ACHN (cell line): ENCODE results near the gene CHST10.
"Not testable (repeated sequence)": the region's sequence is repeated elsewhere in the genome, so short reads cannot be mapped to it uniquely, and the experiment has no call there.

Source experiments
- DNase-seq: peaks from one replicate; pipeline ENCODE4 v3.0.0-alpha.2; 2015
- in situ Hi-C: cut with HindIII; loops from 2 replicates; pipeline ENCODE4 v1.10.0; 2017; ENCODE audit warnings: low sequenced_read_pairs, low pct_ligation_motif_present, low pct_unique_long_range_greater_than_20kb

The CHST10 gene, protein sequence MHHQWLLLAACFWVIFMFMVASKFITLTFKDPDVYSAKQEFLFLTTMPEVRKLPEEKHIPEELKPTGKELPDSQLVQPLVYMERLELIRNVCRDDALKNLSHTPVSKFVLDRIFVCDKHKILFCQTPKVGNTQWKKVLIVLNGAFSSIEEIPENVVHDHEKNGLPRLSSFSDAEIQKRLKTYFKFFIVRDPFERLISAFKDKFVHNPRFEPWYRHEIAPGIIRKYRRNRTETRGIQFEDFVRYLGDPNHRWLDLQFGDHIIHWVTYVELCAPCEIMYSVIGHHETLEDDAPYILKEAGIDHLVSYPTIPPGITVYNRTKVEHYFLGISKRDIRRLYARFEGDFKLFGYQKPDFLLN

DNA sequence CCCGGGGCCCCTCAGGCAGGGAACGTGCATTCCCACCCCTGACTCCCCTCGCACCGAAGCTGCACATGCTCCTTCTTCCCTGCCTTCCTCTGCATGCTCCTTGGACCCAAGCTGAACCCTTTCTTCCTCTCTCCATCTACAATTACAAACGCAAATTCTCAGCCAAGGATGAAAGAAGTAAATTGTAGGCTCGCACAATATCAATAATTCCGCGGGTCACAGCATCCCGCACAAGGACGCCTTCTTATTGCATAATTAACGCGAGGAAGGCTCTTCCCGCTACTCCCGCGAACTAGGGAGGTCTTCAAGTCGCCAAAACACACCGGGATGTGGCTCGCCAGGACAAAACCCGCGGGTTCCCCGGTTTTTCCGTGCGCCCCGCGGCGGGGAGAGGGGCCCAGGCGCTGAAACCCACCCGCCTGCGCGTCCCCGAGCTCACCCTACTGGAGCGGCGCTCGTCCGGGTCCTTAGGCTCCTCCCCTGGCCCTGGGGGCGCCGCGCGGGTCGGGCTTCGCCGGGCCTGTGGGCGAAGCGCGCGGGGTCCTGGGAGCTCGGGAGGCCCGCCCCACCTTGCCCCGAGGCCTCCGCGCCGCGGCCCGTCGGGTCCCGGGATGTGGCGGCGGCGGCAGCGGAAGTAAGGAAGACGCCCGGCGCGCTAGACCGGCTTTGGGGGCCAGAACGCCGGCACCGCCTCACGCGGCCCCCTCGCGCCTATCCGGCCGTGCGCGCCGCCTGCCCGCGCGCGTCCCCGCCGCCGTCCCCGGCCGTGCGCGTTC, at the start of gene CHST10:
Gene CHST10 (minus strand): TSS at position 734 of the 776 bp plus-strand sequence. CDS start 10,993 bp downstream, outside the sequence.
- DNase-seq = peak; percentile 65
- in situ Hi-C loops = no loop called here

DNA sequence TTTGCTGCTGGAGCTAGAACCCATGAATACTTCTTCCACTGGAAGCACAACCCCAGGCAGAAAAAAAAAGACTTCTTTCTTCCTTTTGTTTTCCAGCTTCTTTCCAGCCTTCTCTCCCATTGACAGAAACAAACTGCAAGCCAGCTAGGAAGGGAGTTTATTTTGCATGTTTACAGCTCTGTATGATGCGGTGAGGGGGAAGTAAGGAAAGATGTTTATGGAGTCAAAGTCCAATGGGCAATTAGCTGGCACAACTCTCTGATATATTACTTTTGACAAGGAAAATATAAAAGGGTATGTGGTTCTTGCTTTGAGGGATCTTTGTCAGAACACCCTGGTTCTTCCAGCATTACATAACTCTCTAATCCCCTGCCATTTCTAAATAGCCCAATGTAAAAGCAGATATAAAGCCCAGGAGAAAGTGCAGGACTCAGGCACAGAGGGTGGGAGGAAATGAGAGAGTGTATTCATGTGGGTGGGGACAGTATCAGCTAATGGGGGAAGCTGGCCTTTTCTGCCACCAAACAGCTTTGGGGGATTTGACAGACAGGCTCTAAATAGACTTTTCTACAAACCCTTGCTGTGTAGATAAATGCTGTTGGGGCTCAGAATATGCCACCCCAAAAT, 43.5 kb upstream of the CHST10 start:
- in situ Hi-C loops = no loop called here
- no peak for DNase-seq

DNA sequence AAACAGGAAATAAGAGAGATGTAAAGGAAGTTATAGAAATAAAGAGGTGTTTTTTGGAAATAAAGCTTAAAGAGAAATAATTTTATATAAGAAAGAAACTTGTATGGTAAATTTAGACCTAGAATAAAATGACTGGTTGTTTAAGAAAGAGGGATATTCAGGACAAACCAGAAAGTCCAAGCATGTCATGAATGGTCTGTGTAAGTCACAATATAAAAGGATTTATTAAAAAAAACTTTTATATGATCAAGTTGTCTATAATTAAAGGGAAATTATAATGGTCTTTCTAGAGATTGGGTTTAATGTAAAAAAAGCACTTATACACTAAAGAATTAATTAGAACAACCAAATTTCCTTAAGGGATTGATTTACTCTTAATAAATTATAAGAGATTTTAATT, 38.9 kb upstream of the CHST10 start:
- in situ Hi-C loops = not testable (repeated sequence)

DNA sequence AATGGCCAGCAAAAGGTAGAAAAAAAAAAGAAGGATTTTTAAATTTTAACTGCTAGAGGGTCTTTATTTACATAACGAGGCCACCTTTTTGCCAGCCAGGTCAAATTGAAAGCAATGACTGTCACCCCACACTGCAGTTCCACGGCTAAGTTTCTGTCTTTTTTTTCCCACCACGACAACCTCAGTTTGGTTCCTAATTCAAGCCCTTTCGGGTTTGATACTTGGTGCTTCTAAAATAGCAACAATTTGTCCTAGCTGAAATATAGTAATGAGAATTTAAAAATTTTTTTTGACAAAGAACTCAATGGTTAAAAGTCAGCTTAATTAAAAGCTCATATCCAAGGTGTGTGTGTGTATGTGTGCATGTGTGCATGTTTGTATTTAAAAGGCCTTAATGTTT, 36.4 kb upstream of the CHST10 start:
- in situ Hi-C loops = no loop called here
- DNase-seq = no peak

More for the DNA sequence above, 38.9 kb upstream of the CHST10 start:
- DNase-seq = peak; percentile 18

DNA sequence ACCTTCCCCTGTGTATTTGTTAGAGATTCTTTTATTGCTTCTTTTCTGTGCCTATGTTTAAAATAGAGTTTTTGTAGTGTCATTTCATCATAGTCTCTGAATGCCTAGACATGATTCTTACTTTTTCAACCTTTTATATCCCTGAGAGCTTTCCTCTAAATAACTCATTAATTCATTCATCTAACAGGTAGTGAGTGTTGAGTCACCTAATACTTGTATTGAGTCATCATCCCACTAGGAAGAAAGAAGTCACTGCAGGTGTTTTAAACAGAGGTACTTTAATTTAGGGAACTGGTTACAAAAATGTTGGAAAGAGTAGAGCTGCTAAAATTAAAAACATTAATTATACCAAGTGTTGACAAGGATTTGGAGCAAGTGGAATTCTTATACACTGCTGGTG, 34.3 kb upstream of the CHST10 start:
- no peak for DNase-seq
- in situ Hi-C loops = no loop called here

DNA sequence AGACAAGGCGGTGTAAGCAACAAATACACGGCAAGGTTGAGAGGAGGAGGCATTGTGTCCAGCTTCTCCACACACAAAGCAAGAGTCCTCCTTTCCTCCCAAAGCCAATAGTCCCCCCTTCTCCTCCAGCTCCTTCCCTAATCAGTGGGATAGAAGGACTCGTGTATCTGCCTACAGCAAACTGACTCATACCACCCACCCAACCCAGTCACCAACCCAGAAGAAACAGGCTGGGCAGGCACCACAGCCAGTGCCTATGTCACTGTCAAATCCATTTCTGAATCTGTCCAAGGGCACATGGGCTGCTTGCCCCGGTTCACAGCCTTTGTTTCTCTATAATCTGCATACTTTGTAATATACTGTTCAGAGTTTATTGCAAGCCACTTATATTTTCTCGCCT, 33.6 kb upstream of the CHST10 start:
- in situ Hi-C loops = no loop called here

DNA sequence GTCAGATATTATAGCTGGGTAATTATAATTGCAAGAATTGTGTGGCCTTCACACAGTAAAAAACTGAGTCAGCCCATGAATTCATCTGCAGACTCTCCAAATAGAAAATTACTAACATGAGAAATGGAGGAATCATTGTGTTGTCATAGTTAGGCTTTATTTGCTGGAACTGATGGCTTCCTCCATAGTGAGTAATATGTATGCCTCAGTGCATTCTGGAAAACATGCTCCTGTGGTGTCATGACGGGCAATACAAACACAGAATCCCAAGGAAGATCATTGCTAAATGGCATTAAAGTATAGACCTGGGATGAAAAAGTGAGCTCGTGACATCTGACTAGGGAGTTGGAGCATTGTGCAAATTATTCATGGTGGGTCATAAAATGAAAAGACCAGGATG, 29.2 kb upstream of the CHST10 start:
- DNase-seq = no peak
- in situ Hi-C loops = no loop called here

More for the DNA sequence above, 33.6 kb upstream of the CHST10 start:
- no peak for DNase-seq

DNA sequence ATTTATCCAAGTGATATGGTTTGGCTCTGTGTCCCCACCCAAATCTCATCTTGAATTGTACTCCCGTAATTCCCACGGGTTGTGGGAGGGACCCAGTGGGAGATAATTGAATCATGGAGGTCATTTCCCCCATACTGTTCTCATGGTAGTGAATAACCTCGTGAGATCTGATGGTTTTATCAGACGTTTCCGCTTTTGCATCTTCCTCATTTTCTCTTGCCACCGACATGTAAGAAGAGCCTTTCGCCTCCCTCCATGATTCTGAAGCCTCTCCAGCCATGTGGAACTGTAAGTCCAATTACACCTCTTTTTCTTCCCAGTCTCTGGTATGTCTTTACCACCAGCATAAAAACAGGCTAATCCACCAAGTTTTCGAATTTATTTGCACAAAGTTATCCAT, 20.3 kb upstream of the CHST10 start:
- in situ Hi-C loops = no loop called here
- DNase-seq = no peak

DNA sequence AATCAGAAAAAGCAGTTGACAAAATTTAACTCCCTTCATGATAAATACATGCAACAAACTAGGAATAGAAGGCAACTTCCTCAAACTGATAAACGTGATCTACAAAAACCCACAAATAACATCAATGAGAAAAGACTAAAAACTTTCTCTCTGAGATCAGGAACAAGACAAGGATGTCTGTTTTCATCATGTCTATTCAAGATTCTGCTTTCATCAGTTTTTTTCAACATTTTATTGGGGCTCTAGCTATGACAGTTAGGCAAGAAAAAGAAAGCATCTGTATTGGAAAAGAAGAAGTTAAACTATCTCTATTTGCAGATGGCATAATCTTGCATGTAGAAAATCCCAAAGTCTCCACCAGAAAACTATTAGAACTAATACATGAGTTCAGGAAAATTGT, 12.3 kb upstream of the CHST10 start:
- no peak for DNase-seq
- in situ Hi-C loops = no loop called here

DNA sequence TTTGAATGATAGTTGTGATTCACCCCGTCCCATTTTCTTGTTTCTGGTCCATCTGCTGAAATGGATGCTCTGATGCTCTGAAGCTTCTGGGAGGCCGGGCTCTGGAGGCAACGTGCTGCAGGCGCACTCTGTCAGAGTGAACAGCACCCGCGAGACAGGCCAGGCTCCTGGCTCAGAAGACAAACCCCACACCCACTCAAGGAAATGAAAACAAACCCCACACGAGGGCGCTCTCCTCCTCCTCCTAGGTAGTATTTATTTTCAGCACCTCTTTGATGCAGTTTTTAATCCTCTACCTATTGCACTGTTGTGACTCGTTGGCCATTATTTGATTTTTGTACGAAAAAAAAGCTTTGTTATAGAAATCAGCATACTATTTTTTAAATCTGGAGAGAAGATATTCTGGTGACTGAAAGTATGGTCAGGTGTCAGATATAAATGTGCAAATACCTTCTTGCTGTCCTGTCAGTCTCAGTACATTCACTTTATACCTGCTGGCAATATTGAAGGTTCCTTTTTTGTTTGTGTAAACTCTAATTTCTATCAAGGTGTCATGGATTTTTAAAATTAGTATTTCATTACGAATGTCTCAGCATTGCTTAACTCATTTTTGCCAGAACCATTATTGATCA, 10.3 kb upstream of the CHST10 start:
- in situ Hi-C loops = no loop called here
- DNase-seq = peak; percentile 69

DNA sequence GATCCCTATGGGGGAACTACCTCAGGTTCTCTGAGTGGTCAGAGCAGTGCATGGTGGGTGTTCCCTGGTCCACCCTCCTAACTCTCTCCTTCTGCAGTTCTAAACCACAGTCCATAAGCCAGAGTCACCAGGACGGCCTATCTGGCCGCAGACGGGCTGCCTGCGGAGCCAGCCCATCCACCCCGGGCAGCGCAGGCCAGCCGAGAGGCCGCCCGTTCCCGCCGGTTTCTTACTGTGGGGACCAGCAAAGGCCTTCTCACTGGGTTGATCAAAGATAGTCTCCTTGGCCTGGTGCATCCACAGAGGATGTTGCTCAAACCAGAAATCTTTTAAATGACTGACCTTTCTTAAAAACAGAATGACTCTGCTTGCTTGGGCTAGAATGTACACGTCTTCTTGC, 9.6 kb upstream of the CHST10 start:
- in situ Hi-C loops = no loop called here
- no peak for DNase-seq

DNA sequence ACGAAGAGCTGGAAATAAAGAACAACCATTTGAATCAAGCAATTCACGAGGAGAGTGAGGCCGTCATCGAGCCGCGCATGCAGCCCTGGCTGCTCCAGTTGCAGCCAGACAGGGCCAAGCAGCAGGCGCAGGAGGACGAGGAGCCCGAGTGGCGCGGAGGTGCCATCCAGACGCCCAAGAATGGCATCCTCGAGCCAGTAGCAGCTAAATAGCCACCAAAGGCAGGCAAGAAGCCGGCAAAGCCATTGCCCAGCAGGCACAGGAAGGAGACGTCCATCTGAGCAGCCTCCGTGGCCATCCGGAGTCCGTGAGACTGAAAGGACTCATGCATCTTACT, 8.9 kb upstream of the CHST10 start:
- in situ Hi-C loops = no loop called here
- no peak for DNase-seq

DNA sequence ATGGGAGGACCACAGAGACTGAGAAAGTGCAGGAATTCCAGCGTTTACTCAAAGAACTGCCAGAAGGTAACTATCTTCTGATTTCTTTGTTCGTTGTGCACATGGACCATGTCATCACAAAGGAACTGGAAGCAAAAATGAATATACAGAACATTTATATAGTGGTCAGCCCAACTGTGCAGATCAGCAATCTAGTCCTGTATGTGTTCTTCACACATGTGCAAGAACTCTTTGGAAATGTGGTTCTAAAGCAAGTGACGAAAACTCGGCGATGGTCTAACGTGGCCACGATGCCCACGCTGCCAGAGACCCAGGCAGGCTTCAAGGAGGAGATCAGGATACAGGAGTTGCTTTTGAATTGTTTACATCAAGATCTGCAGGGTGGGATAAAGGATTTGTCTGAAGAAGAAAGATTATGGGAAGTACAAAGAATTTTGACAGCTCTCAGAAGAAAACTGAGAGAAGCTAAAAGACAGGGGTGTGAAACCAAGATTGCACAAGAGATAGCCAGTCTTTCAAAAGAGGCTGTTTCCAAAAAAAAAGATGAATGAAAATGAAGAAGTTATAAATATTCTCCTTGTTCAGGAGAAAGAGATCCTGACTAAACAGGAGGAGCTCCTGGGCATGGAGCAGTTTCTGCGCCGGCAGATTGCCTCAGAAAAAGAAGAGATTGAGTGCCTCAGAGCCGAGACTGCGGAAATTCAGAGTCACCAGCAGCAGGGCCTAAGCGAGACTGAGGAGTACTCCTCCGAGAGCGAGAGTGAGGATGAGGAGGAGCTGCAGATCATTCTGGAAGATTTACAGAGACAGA, 8.3 kb upstream of the CHST10 start:
- in situ Hi-C loops = no loop called here
- no peak for DNase-seq

DNA sequence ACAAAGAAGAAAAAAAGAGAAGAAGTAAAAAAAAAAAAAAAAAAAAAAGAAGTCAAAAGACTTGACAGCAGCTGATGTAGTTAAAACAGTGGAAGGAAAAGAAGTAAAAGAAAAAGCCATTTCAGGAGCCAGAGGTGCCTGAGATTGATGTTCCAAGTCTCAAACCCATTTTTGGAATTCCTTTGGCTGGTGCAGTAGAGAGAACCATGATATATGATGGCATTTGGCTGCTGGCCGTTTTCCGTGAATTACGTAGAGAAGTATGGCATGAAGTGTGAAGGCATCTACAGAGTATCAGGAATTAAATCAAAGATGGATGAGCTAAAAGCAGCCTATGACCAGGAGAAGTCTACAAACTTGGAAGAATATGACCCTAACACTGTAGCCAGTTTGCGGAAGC, 7.6 kb upstream of the CHST10 start:
- DNase-seq = no peak

DNA sequence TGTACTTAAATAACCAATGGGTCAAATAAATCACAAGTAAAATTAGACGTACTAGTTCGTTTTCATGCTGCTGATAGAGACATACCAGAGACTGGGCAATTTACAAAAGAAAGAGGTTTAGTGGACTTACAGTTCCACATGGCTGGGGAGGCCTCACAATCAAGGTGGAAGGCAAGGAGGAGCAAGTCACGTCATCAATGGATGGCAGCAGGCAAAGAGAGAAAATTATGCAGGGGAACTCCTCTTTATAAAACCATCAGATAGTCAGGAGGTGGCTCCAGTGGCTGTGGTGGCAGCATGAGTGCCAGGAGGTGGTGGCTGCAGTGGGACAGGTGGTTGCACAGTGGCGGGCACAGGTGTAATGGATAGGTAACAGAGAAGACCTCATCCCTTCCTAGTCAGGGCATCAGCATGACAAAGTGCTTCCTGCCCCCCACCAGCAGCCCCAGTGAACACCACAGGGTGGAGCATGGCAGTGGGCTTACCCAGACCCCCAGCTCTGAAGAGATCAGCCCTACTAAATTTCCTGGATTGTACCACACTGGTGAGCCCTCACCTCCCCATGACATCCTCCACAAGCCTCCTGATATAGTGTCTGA, 6.9 kb upstream of the CHST10 start:
- in situ Hi-C loops = no loop called here
- no peak for DNase-seq

More for the DNA sequence above, 7.6 kb upstream of the CHST10 start:
- in situ Hi-C loops = no loop called here

DNA sequence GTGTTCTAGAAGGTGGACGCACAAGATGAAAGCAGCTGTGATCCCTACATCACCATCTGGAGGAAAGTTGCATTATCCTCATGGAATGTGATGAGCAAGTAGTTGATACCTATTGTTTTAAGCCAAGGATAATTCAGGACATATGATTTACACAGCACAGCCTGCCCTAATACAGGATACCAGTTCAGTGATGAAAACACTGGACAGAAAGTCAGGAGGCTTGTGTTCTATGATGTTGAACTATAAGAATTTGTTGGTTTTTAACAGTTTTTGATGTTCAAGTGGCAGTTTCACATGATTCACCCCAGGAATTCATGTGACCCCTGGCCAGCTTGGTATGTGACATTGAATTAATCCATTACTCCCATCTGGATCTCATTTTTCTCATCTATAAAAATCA, 6.2 kb upstream of the CHST10 start:
- in situ Hi-C loops = no loop called here
- no peak for DNase-seq

DNA sequence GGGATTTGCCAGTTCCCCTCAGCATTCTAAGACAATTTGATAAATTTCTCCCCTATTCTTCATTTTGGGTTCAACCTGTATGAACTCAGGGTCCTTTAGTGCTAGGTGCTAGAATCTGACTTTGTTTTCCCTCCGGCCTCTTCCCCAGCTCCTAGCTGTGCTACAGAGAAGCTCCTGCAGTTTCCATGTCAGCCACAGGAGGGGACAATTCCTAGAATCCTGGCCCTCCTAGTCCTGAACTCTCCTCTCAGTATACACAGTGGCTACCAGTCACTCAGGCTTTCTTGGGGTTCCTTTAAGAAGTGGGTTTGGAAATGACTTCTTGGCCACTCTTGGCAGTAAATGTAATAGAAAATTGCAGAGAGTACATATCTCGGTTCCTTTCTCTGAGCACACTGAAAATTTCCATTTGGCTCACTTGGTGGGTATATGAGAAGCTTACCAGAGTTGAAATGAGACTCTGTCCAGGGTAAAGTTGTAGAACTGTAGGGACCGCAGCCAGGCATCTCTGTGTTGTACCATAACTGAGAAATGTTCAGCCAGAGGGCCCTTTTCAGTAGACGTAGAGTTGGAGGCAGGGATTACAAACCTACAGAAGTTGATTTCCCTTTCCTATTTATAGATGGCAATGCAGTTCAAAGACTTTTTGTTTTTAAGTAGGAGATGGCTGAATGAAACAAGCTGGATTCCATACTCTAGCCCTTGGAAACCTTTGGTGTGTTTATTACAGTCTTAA, 5.0 kb upstream of the CHST10 start:
- in situ Hi-C loops = no loop called here
- peak; percentile 65 for DNase-seq
